Measurements from ENCODE around the gene TCF7L1. TPM values are rescaled to one million over a fixed set of nuclear protein-coding genes. Genes with fewer than 3 reads are reported as not detected.

The TCF7L1 gene
- total and polyA plus RNA-seq, 2 donors (not counting 3 experiments of a cell fraction or from before 2014, with no cell fraction given) = 9.6 to 17.4 TPM

DNA sequence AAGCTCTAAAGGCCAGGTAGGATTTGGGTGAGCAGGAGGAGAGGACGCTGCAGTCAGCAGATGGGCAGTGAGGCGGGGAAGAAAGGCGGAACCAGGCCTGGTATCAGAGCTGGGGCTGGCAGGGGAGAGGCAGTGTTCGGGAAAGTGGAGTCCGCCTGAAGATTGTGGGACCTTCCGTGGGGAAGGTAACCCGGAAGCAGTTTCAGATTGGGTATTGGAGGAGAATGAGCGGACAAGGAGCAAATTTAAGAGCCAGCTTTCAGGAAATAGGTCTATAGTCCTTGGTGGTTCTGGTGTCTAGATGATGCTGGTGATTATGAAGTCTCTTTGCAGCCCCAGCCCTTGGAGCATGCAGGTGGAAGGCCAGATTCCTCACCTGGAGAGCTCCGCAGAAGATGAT, 51.0 kb downstream of the TCF7L1 start:
- H3K36me3 ChIP-seq (ENCODE audit: control insufficient read depth in 2 of 2, extremely low read depth in 1 of 2, insufficient read depth in 2 of 2, low read length in 2 of 2) = no peaks in the 10 kb centered on the region
- H3K4me1 ChIP-seq (ENCODE audit: control insufficient read depth, extremely low read depth, insufficient read depth, low read length) = peaks cover 21% of the 10 kb centered on the region
- DNase-seq (ENCODE audit: low read depth, low spot score) (no peak), FAIRE-seq (no peak)
- CTCF ChIA-PET = no interaction called here
- BruUV-seq (replicated peaks) = no TSS peak
- intact Hi-C loops (cut with micrococcal nuclease) (loop anchor here (5.0 kb wide), 1 partner anchor 83 kb away; no protein-coding TSS in a partner anchor), dilution Hi-C loops (cut with MboI; ENCODE audit: extremely low pct_ligation_motif_present, low sequenced_read_pairs) (no loop called here)
- POLR2A ChIA-PET = no interaction called here
- H3K9ac ChIP-seq (replicated peaks; ENCODE audit: extremely low read depth, insufficient read depth, low read length) = no peak overlapping the region
- no peak overlapping the region for H3K27ac ChIP-seq (ENCODE audit: insufficient read depth, low read depth, low read length)
- no peaks in the 10 kb centered on the region for H4K20me1 ChIP-seq (replicated peaks; ENCODE audit: control insufficient read depth, extremely low read depth, insufficient read depth, low read length)
- H2AFZ ChIP-seq (ENCODE audit: low read depth, low read length) = no peak overlapping the region
- no peaks in the 10 kb centered on the region for H3K9me1 ChIP-seq (replicated peaks; ENCODE audit: control insufficient read depth, extremely low read depth, insufficient read depth, low read length)
- H3K27me3 ChIP-seq (ENCODE audit: control insufficient read depth in 2 of 2, insufficient read depth in 2 of 2, low read length in 2 of 2) = no peaks in the 10 kb centered on the region
- no peaks in the 10 kb centered on the region for H3K79me2 ChIP-seq (ENCODE audit: control insufficient read depth, insufficient read depth, low read length)
- TF ChIP-seq POLR2AphosphoS5 (IDR thresholded peaks at IDR 0.05; ENCODE audit: insufficient read depth, low read depth, low read length) = no peak
- TF ChIP-seq FOS (IDR thresholded peaks at IDR 0.05; ENCODE audit: borderline replicate concordance, insufficient read depth, low read length) = no peak
- TF ChIP-seq, protein P1, sequence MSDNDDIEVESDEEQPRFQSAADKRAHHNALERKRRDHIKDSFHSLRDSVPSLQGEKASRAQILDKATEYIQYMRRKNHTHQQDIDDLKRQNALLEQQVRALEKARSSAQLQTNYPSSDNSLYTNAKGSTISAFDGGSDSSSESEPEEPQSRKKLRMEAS (IDR thresholded peaks at IDR 0.05; ENCODE audit: insufficient read depth, insufficient read length) = no peak
- TF ChIP-seq JUN (IDR thresholded peaks at IDR 0.05; ENCODE audit: borderline replicate concordance, insufficient read depth, insufficient read length, low read depth) = no peak
- no peak for TF ChIP-seq EZH2 (IDR thresholded peaks at IDR 0.05; ENCODE audit: borderline replicate concordance, low read depth, low read length, severe bottlenecking)
- no peak for TF ChIP-seq GATA2 (IDR thresholded peaks at IDR 0.05; ENCODE audit: insufficient read depth, insufficient read length, low read depth, low read length)
- no peak for TF ChIP-seq MYC (IDR thresholded peaks at IDR 0.05; ENCODE audit: low read depth, low read length)
- TF ChIP-seq, protein P2, sequence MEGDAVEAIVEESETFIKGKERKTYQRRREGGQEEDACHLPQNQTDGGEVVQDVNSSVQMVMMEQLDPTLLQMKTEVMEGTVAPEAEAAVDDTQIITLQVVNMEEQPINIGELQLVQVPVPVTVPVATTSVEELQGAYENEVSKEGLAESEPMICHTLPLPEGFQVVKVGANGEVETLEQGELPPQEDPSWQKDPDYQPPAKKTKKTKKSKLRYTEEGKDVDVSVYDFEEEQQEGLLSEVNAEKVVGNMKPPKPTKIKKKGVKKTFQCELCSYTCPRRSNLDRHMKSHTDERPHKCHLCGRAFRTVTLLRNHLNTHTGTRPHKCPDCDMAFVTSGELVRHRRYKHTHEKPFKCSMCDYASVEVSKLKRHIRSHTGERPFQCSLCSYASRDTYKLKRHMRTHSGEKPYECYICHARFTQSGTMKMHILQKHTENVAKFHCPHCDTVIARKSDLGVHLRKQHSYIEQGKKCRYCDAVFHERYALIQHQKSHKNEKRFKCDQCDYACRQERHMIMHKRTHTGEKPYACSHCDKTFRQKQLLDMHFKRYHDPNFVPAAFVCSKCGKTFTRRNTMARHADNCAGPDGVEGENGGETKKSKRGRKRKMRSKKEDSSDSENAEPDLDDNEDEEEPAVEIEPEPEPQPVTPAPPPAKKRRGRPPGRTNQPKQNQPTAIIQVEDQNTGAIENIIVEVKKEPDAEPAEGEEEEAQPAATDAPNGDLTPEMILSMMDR (IDR thresholded peaks at IDR 0.05; ENCODE audit: extremely low read depth in 1 of 2, insufficient read depth in 1 of 2, low read depth in 1 of 2, low read length in 2 of 2) = no peak
- no peak for TF ChIP-seq POLR2A (IDR thresholded peaks at IDR 0.05; ENCODE audit: low read depth, low read length)
- H3K4me3 ChIP-seq (replicated peaks in 1 of 3; ENCODE audit: insufficient read depth in 1 of 3, low read depth in 1 of 3, low read length in 3 of 3) = no peak overlapping the region
- no peaks in the 10 kb centered on the region for H3K9me3 ChIP-seq (replicated peaks; ENCODE audit: control insufficient read depth, insufficient read depth, low read length)
- H3K4me2 ChIP-seq (ENCODE audit: insufficient read depth, low read length) = no peak overlapping the region

All from endothelial cell of umbilical vein (primary cell).